Stimulated activated CD8-positive, alpha-beta memory T cell treated with anti-CD3 and anti-CD28 coated beads, Interleukin-2, amount 100 ng/mL, for 1 hour (primary cell): Measurements from ENCODE around the gene B3GALT5.

Experiments
- DNase-seq, 2 donors: peaks; one replicate each; pipeline ENCODE4 v3.0.0-alpha.2; 2020; ENCODE audit warnings: low read depth in 2 of 2

Gene B3GALT5

GRCh38 chr21:39645331-39645730 lies 32.6 kb downstream of the B3GALT5 start:
- DNase-seq = no peak

- DNase-seq = no peak
These were observed 34.7 kb downstream of the B3GALT5 start for GRCh38 chr21:39647476-39647875.

GRCh38 chr21:39648879-39649278 lies 36.1 kb downstream of the B3GALT5 start:
- DNase-seq = no peak

- DNase-seq = no peak
These were observed 36.8 kb downstream of the B3GALT5 start for GRCh38 chr21:39649526-39649925.

GRCh38 chr21:39650306-39650705 lies 37.6 kb downstream of the B3GALT5 start:
- no peak for DNase-seq

- DNase-seq = no peak
These were observed 38.1 kb downstream of the B3GALT5 start for GRCh38 chr21:39650801-39651200.

- no peak for DNase-seq
These were observed 38.5 kb downstream of the B3GALT5 start for GRCh38 chr21:39651206-39651605.

- DNase-seq = no peak
These were observed 42.2 kb downstream of the B3GALT5 start for GRCh38 chr21:39654951-39655350.

GRCh38 chr21:39655589-39655988 lies 42.8 kb downstream of the B3GALT5 start:
- no peak for DNase-seq

- DNase-seq = no peak
These were observed 43.5 kb downstream of the B3GALT5 start for GRCh38 chr21:39656209-39656608.

- DNase-seq = no peak
These were observed 44.5 kb downstream of the B3GALT5 start for GRCh38 chr21:39657091-39657689.

GRCh38 chr21:39658066-39658465 lies 45.3 kb downstream of the B3GALT5 start:
- no peak for DNase-seq

- no peak for DNase-seq
These were observed 46.5 kb downstream of the B3GALT5 start for GRCh38 chr21:39659070-39659815.

- DNase-seq = no peak
These were observed 47.6 kb downstream of the B3GALT5 start for GRCh38 chr21:39660191-39660980.

GRCh38 chr21:39661121-39661520 lies 48.4 kb downstream of the B3GALT5 start:
- DNase-seq = no peak

- no peak for DNase-seq
These were observed 49.0 kb downstream of the B3GALT5 start for GRCh38 chr21:39661740-39662139.

GRCh38 chr21:39662411-39662953 lies 49.7 kb downstream of the B3GALT5 start:
- DNase-seq = no peak

GRCh38 chr21:39663066-39663465 lies 50.3 kb downstream of the B3GALT5 start:
- DNase-seq = no peak

- DNase-seq = no peak
These were observed 51.2 kb downstream of the B3GALT5 start for GRCh38 chr21:39663742-39664492.

GRCh38 chr21:39664586-39664985 lies 51.8 kb downstream of the B3GALT5 start:
- no peak for DNase-seq

- DNase-seq = no peak
These were observed 53.3 kb downstream of the B3GALT5 start for GRCh38 chr21:39666026-39666425.
